Neural cell (in vitro differentiated cells): ENCODE measurements around the gene LRMDA. TPM values are rescaled to one million over a fixed set of nuclear protein-coding genes. Genes with fewer than 3 reads are reported as not detected.

Experiments
- H2AFZ ChIP-seq: fragments of 200-600, 300-800 bp; sonication (generic), shearing (Covaris generic); 2 replicates; pipeline ENCODE4 v1.6.0; 2014; ENCODE audit warnings: low read depth, mild to moderate bottlenecking, antibody characterized with exemption, low read length, moderate library complexity
- H3F3A ChIP-seq: fragments of 200-600 bp; shearing (Covaris generic); 2 replicates; pipeline ENCODE4 v1.6.1; 2016; ENCODE audit warnings: mild to moderate bottlenecking, moderate library complexity, mixed read lengths, antibody characterized with exemption, low read length; ENCODE audit not compliant: insufficient read depth, poor library complexity, severe bottlenecking
- H3K27ac ChIP-seq: fragments of 200-600, 300-800 bp; sonication (generic), shearing (Covaris generic); 2 replicates; pipeline ENCODE4 v1.5.1; 2014; ENCODE audit warnings: mild to moderate bottlenecking, low read length, moderate library complexity
- H3K27me3 ChIP-seq: fragments of 300-800, 200-600 bp; sonication (generic), shearing (Covaris generic); 2 replicates; pipeline ENCODE4 v1.6.0; 2014; ENCODE audit warnings: mild to moderate bottlenecking, low read depth, low read length, moderate library complexity; ENCODE audit not compliant: insufficient read depth
- H3K36me3 ChIP-seq: fragments of 300-800, 200-600 bp; sonication (generic), shearing (Covaris generic); 2 replicates; pipeline ENCODE4 v1.5.1; 2014; ENCODE audit warnings: mild to moderate bottlenecking, antibody characterized with exemption, low read length, moderate library complexity; ENCODE audit not compliant: insufficient read depth
- H3K4me2 ChIP-seq: fragments of 300-800, 200-600 bp; sonication (generic), shearing (Covaris generic); 2 replicates; pipeline ENCODE4 v1.6.0; 2014; ENCODE audit warnings: mild to moderate bottlenecking, low read length
- H3K4me3 ChIP-seq: fragments of 300-800, 200-600 bp; sonication (generic), shearing (Covaris generic); 2 replicates; pipeline ENCODE4 v1.5.1; 2014; ENCODE audit warnings: mild to moderate bottlenecking, low read length, moderate library complexity
- H3K79me2 ChIP-seq: fragments of 200-600 bp; shearing (Covaris generic); replicated peaks from 2 replicates; pipeline ENCODE4 v1.6.0; 2014; ENCODE audit warnings: mild to moderate bottlenecking, low read length, moderate library complexity; ENCODE audit not compliant: insufficient read depth
- H3K9ac ChIP-seq: fragments of 300-800, 200-600 bp; sonication (generic), shearing (Covaris generic); 2 replicates; pipeline ENCODE4 v1.6.1; 2016; ENCODE audit warnings: mild to moderate bottlenecking, low read length, mixed read lengths
- H3K9me2 ChIP-seq: fragments of 200-600 bp; shearing (Covaris generic); 2 replicates; pipeline ENCODE4 v1.6.1; 2016; ENCODE audit warnings: mild to moderate bottlenecking, low read length, mixed read lengths; ENCODE audit not compliant: insufficient read depth
- H3K9me3 ChIP-seq: fragments of 200-600, 300-800 bp; sonication (generic), shearing (Covaris generic); 2 replicates; pipeline ENCODE4 v1.6.1; 2016; ENCODE audit warnings: mild to moderate bottlenecking, mixed run types, low read length, moderate library complexity, mixed read lengths
- H4K20me1 ChIP-seq: fragments of 200-600 bp; shearing (Covaris generic); 2 replicates; pipeline ENCODE4 v1.6.1; 2016; ENCODE audit warnings: mild to moderate bottlenecking, mixed run types; ENCODE audit not compliant: insufficient read depth
- EP300 ChIP-seq: fragments of 450-650 bp; conservative IDR thresholded peaks from 2 replicates; pipeline ENCODE4 v1.6.1; 2014; ENCODE audit warnings: antibody characterized with exemption, mild to moderate bottlenecking, moderate library complexity; ENCODE audit not compliant: poor library complexity, severe bottlenecking
- EZH2 ChIP-seq: fragments of 200-600, 300-800 bp; shearing (Covaris generic), sonication (generic); IDR thresholded peaks from 2 replicates; pipeline ENCODE4 v1.6.1; 2014; ENCODE audit warnings: antibody characterized with exemption, low read length, borderline replicate concordance, mild to moderate bottlenecking; ENCODE audit not compliant: insufficient read depth, poor library complexity, severe bottlenecking
- MXI1 ChIP-seq: fragments of 450-650 bp; conservative IDR thresholded peaks from 2 replicates; pipeline ENCODE4 v1.6.1; 2014; ENCODE audit warnings: antibody characterized with exemption, mild to moderate bottlenecking; ENCODE audit not compliant: poor library complexity, severe bottlenecking
- POLR2AphosphoS5 ChIP-seq: IDR thresholded peaks from 2 replicates; pipeline ENCODE4 v1.6.1; 2012
- RAD21 ChIP-seq: fragments of 450-650 bp; conservative IDR thresholded peaks from 2 replicates; pipeline ENCODE4 v1.6.1; 2014; ENCODE audit warnings: antibody characterized with exemption, mild to moderate bottlenecking, moderate library complexity
- SMC3 ChIP-seq: fragments of 450-650 bp; conservative IDR thresholded peaks from 2 replicates; pipeline ENCODE4 v1.6.1; 2014; ENCODE audit warnings: antibody characterized with exemption, mild to moderate bottlenecking, moderate library complexity; ENCODE audit not compliant: poor library complexity
- TAF1 ChIP-seq: IDR thresholded peaks from 2 replicates; pipeline ENCODE4 v1.6.1; 2012; ENCODE audit warnings: low read depth
- polyA plus RNA-seq: library from polyadenylated mRNA; depleted of rRNA; stranded (reverse); fragments of >200 nt; gene quantifications from 2 replicates; pipeline ENCODE4 v1.2.3, GENCODE V29; 2014
- TF ChIP-seq, protein P1 (sequence below): fragments of 450-650 bp; IDR thresholded peaks from 2 replicates; pipeline ENCODE4 v1.5.1; 2014; ENCODE audit warnings: antibody characterized with exemption, mild to moderate bottlenecking, moderate library complexity; ENCODE audit not compliant: poor library complexity, severe bottlenecking
- TF ChIP-seq, protein P2 (sequence below): IDR thresholded peaks from 2 replicates; pipeline ENCODE4 v1.6.1; 2012; ENCODE audit warnings: borderline replicate concordance

Gene LRMDA
- polyA plus RNA-seq, 1 donor from 2014 or later = 5.6 TPM

DNA sequence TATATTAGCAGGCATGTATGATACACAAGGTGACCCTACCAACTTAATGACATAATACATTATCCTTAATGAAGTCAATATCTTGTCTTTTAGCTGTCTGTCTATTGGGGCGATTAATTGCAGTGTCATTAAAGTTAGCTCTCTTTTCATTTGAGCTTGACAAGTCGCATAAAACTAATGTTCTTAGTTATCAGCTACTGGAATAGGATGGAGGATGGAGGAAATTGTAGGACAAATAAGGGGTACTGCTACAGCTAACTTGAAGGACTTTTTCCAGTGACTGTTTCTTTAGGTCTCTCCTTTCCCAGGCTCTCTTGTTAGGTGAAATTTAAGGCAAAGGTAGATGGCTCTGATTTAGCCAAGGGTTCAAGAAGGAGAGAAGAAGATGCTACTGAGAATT, 506.4 kb downstream of the LRMDA start:
- no peak overlapping the region for H3K27ac ChIP-seq
- H3K27me3 ChIP-seq = no peaks in the 10 kb centered on the region
- no peaks in the 10 kb centered on the region for H3K9me3 ChIP-seq
- H3K4me3 ChIP-seq = no peak overlapping the region
- H3K36me3 ChIP-seq = no peaks in the 10 kb centered on the region
- no peaks in the 10 kb centered on the region for H4K20me1 ChIP-seq
- no peaks in the 10 kb centered on the region for H3F3A ChIP-seq
- TF ChIP-seq MXI1 (no peak), TAF1 (no peak), EP300 (no peak), POLR2AphosphoS5 (no peak), RAD21 (no peak), SMC3 (no peak), EZH2 (no peak)
- TF ChIP-seq, protein P1, sequence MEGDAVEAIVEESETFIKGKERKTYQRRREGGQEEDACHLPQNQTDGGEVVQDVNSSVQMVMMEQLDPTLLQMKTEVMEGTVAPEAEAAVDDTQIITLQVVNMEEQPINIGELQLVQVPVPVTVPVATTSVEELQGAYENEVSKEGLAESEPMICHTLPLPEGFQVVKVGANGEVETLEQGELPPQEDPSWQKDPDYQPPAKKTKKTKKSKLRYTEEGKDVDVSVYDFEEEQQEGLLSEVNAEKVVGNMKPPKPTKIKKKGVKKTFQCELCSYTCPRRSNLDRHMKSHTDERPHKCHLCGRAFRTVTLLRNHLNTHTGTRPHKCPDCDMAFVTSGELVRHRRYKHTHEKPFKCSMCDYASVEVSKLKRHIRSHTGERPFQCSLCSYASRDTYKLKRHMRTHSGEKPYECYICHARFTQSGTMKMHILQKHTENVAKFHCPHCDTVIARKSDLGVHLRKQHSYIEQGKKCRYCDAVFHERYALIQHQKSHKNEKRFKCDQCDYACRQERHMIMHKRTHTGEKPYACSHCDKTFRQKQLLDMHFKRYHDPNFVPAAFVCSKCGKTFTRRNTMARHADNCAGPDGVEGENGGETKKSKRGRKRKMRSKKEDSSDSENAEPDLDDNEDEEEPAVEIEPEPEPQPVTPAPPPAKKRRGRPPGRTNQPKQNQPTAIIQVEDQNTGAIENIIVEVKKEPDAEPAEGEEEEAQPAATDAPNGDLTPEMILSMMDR = no peak
- TF ChIP-seq, protein P2, sequence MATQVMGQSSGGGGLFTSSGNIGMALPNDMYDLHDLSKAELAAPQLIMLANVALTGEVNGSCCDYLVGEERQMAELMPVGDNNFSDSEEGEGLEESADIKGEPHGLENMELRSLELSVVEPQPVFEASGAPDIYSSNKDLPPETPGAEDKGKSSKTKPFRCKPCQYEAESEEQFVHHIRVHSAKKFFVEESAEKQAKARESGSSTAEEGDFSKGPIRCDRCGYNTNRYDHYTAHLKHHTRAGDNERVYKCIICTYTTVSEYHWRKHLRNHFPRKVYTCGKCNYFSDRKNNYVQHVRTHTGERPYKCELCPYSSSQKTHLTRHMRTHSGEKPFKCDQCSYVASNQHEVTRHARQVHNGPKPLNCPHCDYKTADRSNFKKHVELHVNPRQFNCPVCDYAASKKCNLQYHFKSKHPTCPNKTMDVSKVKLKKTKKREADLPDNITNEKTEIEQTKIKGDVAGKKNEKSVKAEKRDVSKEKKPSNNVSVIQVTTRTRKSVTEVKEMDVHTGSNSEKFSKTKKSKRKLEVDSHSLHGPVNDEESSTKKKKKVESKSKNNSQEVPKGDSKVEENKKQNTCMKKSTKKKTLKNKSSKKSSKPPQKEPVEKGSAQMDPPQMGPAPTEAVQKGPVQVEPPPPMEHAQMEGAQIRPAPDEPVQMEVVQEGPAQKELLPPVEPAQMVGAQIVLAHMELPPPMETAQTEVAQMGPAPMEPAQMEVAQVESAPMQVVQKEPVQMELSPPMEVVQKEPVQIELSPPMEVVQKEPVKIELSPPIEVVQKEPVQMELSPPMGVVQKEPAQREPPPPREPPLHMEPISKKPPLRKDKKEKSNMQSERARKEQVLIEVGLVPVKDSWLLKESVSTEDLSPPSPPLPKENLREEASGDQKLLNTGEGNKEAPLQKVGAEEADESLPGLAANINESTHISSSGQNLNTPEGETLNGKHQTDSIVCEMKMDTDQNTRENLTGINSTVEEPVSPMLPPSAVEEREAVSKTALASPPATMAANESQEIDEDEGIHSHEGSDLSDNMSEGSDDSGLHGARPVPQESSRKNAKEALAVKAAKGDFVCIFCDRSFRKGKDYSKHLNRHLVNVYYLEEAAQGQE = no peak
- H3K4me2 ChIP-seq = no peak overlapping the region
- H3K9me2 ChIP-seq = no peaks in the 10 kb centered on the region
- H2AFZ ChIP-seq = no peak overlapping the region
- no peak overlapping the region for H3K9ac ChIP-seq
- H3K79me2 ChIP-seq = no peaks in the 10 kb centered on the region

DNA sequence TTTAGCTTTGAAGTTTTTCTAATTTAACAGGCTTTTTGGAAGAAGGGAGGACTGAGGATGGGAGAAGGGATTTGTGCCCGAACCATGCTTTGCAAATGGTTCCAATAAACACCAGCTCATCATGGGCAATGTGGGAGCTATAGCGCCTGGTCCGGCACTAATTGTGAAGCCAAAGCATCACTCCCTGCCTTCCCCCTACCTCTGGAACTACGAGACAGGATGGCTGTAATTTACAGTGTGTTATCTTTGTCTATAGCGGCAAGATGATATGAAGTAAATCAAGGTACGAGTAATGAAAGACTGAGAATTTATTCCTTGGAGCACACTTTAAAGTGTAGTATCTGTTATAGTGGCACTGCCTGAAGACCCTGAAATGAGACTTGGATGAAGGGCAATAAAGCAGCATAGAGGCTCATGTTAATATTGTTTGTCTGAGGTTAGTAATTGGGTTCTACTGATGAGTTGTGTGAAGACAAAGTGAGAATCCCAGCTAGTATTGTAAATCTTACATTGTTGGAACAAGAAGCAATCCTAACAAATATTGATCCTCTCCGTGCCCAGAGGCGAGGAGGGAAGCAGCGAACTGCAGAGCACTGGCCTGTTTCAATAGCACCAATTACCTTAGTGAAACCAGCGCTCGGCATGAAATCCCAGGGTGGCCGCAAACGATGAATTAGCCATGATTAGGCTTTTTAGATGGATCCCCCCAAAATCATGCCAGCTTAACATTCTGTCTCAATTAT, 507.1 kb downstream of the LRMDA start:
- Histone ChIP-seq H3K9me3 (no peaks in the 10 kb centered on the region), H3K27ac (no peak overlapping the region), H3F3A (no peaks in the 10 kb centered on the region), H3K79me2 (no peaks in the 10 kb centered on the region), H3K4me2 (no peak overlapping the region), H3K9ac (no peak overlapping the region), H3K4me3 (no peak overlapping the region), H4K20me1 (no peaks in the 10 kb centered on the region), H3K27me3 (no peaks in the 10 kb centered on the region), H3K9me2 (no peaks in the 10 kb centered on the region), H3K36me3 (no peaks in the 10 kb centered on the region), H2AFZ (no peak overlapping the region)
- TF ChIP-seq, protein P1 = no peak
- no peak for TF ChIP-seq RAD21
- TF ChIP-seq MXI1 = no peak
- no peak for TF ChIP-seq POLR2AphosphoS5
- TF ChIP-seq EP300 = no peak
- TF ChIP-seq TAF1 = no peak
- no peak for TF ChIP-seq SMC3
- TF ChIP-seq, protein P2 = no peak
- no peak for TF ChIP-seq EZH2
